Peyer's patch (tissue), 4 donors: ENCODE data around the gene NPEPL1.

Experiments
- CTCF ChIP-seq, 6 experiments: fragments of 450-650 bp in 4 of 6; fragments of 200-600 bp in 2 of 6; sonication (generic) in 1 of 6; IDR thresholded peaks; one replicate each; pipeline ENCODE4 v1.5.1; 2017 to 2019; ENCODE audit warnings: antibody characterized with exemption in 6 of 6, mild to moderate bottlenecking in 3 of 6, moderate library complexity in 1 of 6
- POLR2A ChIP-seq, 2 donors: fragments of 450-650 bp; IDR thresholded peaks; one replicate each; pipeline ENCODE4 v1.5.1; 2017; ENCODE audit warnings: antibody characterized with exemption in 2 of 2, mild to moderate bottlenecking in 2 of 2, moderate library complexity in 2 of 2

- TF ChIP-seq CTCF (IDR thresholded peaks at IDR 0.05) = no peak
- no peak for TF ChIP-seq POLR2A (IDR thresholded peaks at IDR 0.05)
Measured at GRCh38 chr20:58647796-58648501, 44.7 kb upstream of the NPEPL1 start.
